Caco-2 (cell line): Measurements from ENCODE around the gene QARS1. TPM values are rescaled to one million over a fixed set of nuclear protein-coding genes. Genes with fewer than 3 reads are reported as not detected.

Experiments used
- BruUV-seq: library from RNA; stranded (reverse); fragments of 400-500 nt; replicated peaks from 2 replicates; lab custom pipeline; 2021; lab: Mats Ljungman, UMichigan
- CTCF ChIA-PET: fragments of 300-600 bp; sonication (Branson Sonifier 250); formaldehyde crosslinking; loops from one replicate; lab custom pipeline; 2022; ENCODE audit warnings: antibody characterized with exemption; lab: Charles Lee
- POLR2A ChIA-PET: fragments of 300-600 bp; sonication (Branson Sonifier 250); formaldehyde crosslinking; loops from one replicate; lab custom pipeline; 2022; ENCODE audit warnings: antibody characterized with exemption; lab: Charles Lee
- DNase-seq, 2 experiments: peaks; one replicate each; pipeline versions ENCODE4 v3.0.0 to v3.0.0-alpha.2; 2020 to 2022
- H3K27me3 ChIP-seq: replicated peaks from 2 replicates; pipeline ENCODE4 v1.6.0; 2011; ENCODE audit warnings: low read length; ENCODE audit not compliant: control insufficient read depth, insufficient read depth
- H3K36me3 ChIP-seq: 2 replicates; pipeline ENCODE4 v1.5.1; 2011; ENCODE audit warnings: low read length; ENCODE audit not compliant: control insufficient read depth, insufficient read depth
- H3K4me1 ChIP-seq: fragments of 250-450 bp; sonication (Bioruptor Pico); 2 replicates; pipeline ENCODE4 v1.5.1; 2020; ENCODE audit warnings: mild to moderate bottlenecking
- H3K4me3 ChIP-seq: 2 replicates; pipeline ENCODE4 v1.5.1; 2011; ENCODE audit warnings: low read depth, mild to moderate bottlenecking, control low read depth, low read length
- H3K9me3 ChIP-seq: fragments of 250-450 bp; sonication (Bioruptor Pico); 2 replicates; pipeline ENCODE4 v1.5.1; 2020; ENCODE audit warnings: mild to moderate bottlenecking, moderate library complexity
- H3K27ac Mint-ChIP-seq: one replicate; pipeline ENCODE4 v1.8.0; 2022; ENCODE audit warnings: mixed read lengths; ENCODE audit not compliant: unreplicated experiment
- H3K27me3 Mint-ChIP-seq: one replicate; pipeline ENCODE4 v1.8.0; 2022; ENCODE audit warnings: mixed read lengths; ENCODE audit not compliant: insufficient read depth, unreplicated experiment
- H3K36me3 Mint-ChIP-seq: one replicate; pipeline ENCODE4 v1.8.0; 2022; ENCODE audit warnings: mild to moderate bottlenecking, mixed read lengths; ENCODE audit not compliant: insufficient read depth, unreplicated experiment
- H3K4me1 Mint-ChIP-seq: one replicate; pipeline ENCODE4 v1.8.0; 2022; ENCODE audit warnings: low read depth, mixed read lengths; ENCODE audit not compliant: unreplicated experiment
- H3K4me3 Mint-ChIP-seq: one replicate; pipeline ENCODE4 v1.8.0; 2022; ENCODE audit warnings: mild to moderate bottlenecking, moderate library complexity, mixed read lengths; ENCODE audit not compliant: unreplicated experiment
- H3K9me3 Mint-ChIP-seq: one replicate; pipeline ENCODE4 v1.8.0; 2022; ENCODE audit warnings: mixed read lengths; ENCODE audit not compliant: unreplicated experiment
- CTCF ChIP-seq, 2 experiments: fragments of 200-600 bp in 1 of 2; IDR thresholded peaks; 1 replicate in 1 of 2; 2 replicates in 1 of 2; pipeline versions ENCODE4 v1.5.1 to v1.8.0; 2011 to 2022; ENCODE audit warnings: antibody characterized with exemption in 1 of 2, control low read depth in 1 of 2, inconsistent platforms in 1 of 2, low read depth in 1 of 2, low read length in 1 of 2, mild to moderate bottlenecking in 1 of 2, moderate library complexity in 1 of 2; ENCODE audit not compliant: insufficient read depth in 1 of 2, severe bottlenecking in 1 of 2, unreplicated experiment in 1 of 2
- intact Hi-C: fragments of 100-400 bp; cut with micrococcal nuclease; formaldehyde crosslinking; loops from one replicate; pipeline ENCODE4 v1.10.0; 2022; ENCODE audit not compliant: unreplicated experiment
- microRNA-seq: library from miRNA; unstranded; fragments of <30 nt; microRNA quantifications from one replicate; pipeline ENCODE4 v1.2.0, GENCODE V29; 2022
- total RNA-seq: library from RNA; stranded (reverse); gene quantifications from 2 replicates; pipeline ENCODE4 v1.2.3, GENCODE V29; 2022

The QARS1 gene
- total RNA-seq, 1 experiment from 2014 or later, result 361 TPM

GRCh38 chr3:49053543-49053942 is 51.0 kb downstream of the QARS1 start:
- no peak for DNase-seq
- Histone ChIP-seq H3K27me3 (no peaks in the 10 kb centered on the region), H3K36me3 (peaks cover 1% of the 10 kb centered on the region; the same call in 1 of the 2 replicates), H3K4me3 (no peak overlapping the region), H3K9me3 (no peaks in the 10 kb centered on the region), H3K4me1 (no peaks in the 10 kb centered on the region)
- H3K27me3 Mint-ChIP-seq, result no peaks in the 10 kb centered on the region
- no peaks in the 10 kb centered on the region for H3K4me1 Mint-ChIP-seq
- no TSS peak for BruUV-seq
- CTCF ChIA-PET, result no interaction called here
- no peak for TF ChIP-seq CTCF (IDR thresholded peaks at IDR 0.05; ENCODE audit: insufficient read depth in 1 of 2, low read depth in 1 of 2, low read length in 1 of 2, severe bottlenecking in 1 of 2, unreplicated experiment in 1 of 2)
- POLR2A ChIA-PET, result no interaction called here
- no peak overlapping the region for H3K4me3 Mint-ChIP-seq
- peaks cover 86% of the 10 kb centered on the region for H3K36me3 Mint-ChIP-seq
- H3K9me3 Mint-ChIP-seq, result no peaks in the 10 kb centered on the region
- no peak overlapping the region for H3K27ac Mint-ChIP-seq
- intact Hi-C loops, result no loop called here

Small RNAs within 50 kb of the gene (microRNA-seq; reads per million reads assigned to microRNA genes)
- gene MIR6890, result not detected

Other genes with a start within 250 kb of the QARS1 start
- 17.0 and 19.3 TPM in 2 replicates for gene SLC25A20, start 205.9 kb downstream of the QARS1 start, total RNA-seq
- 106 and 133 TPM in 2 replicates for gene ARIH2, start 185.9 kb downstream of the QARS1 start, total RNA-seq
- gene P4HTM, start 114.5 kb downstream of the QARS1 start, total RNA-seq, result 24.4 and 25.5 TPM in 2 replicates
- 184 and 185 TPM in 2 replicates for gene WDR6, start 97.4 kb downstream of the QARS1 start, total RNA-seq
- gene DALRD3, start 86.2 kb downstream of the QARS1 start, total RNA-seq, result 21.4 and 21.5 TPM in 2 replicates
- gene NDUFAF3, start 82.6 kb downstream of the QARS1 start, total RNA-seq, result 65.9 and 68.7 TPM in 2 replicates
- 233 and 240 TPM in 2 replicates for gene IMPDH2, start 75.4 kb downstream of the QARS1 start, total RNA-seq
- gene QRICH1, start 10.7 kb downstream of the QARS1 start, total RNA-seq, result 112 and 119 TPM in 2 replicates
- 55.9 and 56.4 TPM in 2 replicates for gene USP19, start 16.1 kb upstream of the QARS1 start, total RNA-seq
- gene LAMB2, start 28.3 kb upstream of the QARS1 start, total RNA-seq, result 181 and 189 TPM in 2 replicates
- 15.2 and 15.9 TPM in 2 replicates for gene CCDC71, start 61.6 kb upstream of the QARS1 start, total RNA-seq
- 7.4 and 8.8 TPM in 2 replicates for gene KLHDC8B, start 66.8 kb upstream of the QARS1 start, total RNA-seq
- gene C3orf62, start 172.5 kb upstream of the QARS1 start, total RNA-seq, result 5.5 and 6.5 TPM in 2 replicates
- gene USP4, start 235.3 kb upstream of the QARS1 start, total RNA-seq, result 36.4 and 37.8 TPM in 2 replicates